Measurements from ENCODE around the gene DAB2IP.
A peak's percentile ranks its signal among the peaks of the same experiment; 100 is the strongest.

The DAB2IP gene

DNA sequence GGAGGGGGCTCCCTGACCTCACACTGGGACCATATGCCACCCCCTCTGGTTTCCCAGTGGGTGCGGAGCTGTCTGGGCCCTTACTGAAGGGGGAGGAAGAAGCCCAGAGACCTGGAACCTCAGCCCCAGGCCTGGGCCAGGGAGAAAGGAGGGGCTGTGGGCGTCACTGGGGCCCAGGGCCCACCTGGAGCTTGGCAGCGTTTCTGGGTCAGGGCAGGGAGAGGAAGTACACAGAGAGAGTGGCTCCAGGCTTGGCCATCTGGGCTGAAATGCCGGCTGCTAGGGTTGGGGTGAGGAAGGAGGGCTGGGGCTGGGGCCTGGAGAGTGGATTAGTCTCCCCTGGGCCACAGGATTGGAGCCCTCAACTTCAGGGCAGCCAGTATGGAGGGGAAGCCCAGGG is 6.4 kb upstream of the DAB2IP start:
- peak; percentile 52 for DNase-seq (ENCODE audit: low spot score)

DNA sequence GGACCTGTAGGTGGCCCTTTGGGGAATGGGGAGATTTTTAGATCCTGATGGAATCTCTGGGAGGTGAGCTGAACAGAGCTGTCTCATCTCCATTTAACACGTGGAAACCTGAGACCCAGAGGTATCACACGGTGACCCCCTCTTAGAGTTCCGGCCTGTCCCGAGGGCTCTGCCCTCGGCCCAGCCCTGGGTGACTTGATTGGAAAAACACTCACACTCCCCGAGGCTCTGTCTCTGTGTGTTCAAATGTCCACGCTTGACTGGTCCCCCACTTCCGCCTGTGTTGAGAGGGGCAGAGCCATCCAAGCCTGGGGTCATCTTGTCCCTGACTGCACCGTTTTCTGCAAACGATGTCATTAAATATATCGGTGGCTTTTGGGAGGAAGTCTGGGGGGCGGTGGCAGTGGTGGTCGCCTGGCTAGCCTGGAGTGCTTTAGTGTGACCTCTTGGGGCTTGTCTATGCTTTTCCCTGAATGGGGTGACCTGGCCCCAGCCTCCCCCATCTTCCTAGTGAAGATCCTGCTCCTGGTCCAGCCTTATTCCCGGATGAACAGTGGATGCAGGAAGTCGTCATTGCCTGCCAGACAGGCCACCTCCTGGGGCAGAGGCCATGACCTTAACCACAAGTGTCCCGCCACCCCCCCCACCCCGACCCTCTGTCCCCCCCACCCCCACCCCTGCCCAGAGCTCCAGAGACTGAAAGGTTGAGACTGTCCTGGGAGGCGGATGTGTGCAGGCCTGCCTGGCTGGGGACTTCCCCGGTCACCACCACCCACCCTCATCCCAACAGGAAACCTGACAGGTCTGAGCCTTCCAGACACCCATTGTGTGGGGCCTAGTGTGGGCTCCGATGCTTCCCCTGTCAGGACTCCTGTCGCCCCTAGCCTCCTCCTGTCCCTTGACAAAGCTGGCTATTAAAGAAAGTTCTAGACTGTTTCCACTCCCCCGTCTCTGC is 5.3 kb upstream of the DAB2IP start:
- no peak for DNase-seq (ENCODE audit: low spot score)

DNA sequence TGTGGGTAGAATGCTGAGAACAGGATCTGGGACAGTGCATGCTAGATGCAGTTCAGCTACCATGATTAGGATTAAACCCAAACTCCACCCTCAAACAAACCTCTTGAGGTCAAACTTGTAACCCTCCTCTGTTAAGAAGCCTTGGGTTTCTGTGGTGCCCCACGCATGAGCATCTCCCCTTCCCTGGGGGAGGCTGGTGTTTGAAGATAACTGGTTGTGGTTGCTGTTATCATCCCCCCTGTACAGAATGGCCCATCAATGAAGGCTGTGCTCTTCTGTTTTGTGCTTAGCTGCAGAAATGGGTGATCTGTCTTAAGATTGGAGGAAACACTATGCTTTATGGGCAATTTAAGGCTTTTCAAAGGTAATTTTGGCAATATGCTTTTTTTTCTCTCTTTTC is 4.4 kb upstream of the DAB2IP start:
- DNase-seq (ENCODE audit: low spot score), result no peak

DNA sequence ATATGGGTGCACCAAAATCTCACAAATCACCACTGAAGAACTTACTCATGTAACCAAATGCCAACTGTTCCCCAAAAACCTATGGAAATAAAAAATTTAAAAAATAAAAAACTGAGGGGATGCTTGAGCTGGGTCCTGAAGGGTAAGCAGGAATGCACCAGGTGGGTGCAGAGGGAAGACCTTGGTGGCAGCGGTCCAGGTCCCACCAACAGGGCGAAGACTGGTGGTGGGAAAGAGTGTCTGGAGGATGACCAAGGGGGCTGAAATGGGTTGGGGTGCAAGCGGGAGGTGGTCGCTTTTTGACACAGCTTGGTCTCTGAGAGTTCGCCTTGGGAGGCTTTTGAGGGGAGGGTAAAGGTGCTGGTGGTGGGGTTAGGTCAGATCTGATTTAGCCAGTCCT is 3.3 kb upstream of the DAB2IP start:
- no peak for DNase-seq (ENCODE audit: low spot score)

DNA sequence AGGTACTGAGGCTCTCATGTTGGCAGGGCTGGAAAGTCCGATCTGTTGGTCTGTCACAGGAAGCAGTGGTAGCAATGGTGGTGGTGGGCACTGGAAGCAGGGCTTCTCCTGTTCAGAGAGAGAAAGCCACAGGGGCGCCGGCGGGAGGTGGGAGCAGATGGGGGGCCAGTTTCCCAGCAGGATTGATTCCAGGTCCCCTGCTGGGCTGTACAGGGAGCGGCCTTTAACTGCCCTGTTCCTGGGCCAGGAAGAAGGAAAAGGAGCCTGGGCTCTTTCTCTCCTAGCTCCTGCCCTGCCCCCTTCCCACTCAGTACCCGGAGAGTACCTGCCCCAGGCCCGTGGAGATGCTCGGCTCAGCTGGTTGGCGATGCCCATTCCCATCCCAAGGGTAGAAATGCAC is 2.6 kb upstream of the DAB2IP start:
- no peak for DNase-seq (ENCODE audit: low spot score)

DNA sequence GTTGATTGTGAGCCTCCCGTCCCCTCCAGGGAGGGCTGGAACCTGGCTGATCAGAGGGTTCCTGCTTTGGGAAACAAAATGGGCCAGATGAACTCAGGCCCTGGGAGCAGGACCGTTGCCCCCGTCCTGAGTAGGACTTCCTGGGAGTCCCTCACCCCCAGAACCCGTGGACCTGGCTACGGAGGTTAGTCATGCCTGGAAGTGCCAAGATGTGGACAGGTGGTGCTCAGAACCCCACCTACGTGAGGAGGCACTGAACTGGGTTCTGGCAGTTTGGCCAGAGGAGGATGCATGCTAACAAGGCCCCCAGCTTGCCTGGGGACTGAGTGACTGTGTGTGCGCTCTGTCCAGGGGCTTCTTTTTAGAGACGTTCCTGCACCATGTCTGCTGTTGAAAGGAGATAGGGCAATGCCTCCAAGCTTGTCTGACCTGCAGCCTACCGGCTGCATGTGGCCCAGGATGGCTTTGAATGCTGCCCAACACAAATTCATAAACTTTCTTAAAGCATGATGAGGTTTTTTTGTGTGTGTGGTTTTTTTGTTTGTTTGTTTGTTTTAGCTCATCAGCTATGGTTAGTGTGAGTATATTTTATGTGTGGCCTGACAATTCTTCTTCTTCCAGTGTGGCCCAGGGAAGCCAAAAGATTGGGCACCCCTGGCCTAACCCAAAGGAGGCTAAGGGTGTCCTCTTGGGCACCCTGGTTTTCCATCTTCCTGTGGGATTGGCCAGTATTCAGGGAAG is 1.8 kb upstream of the DAB2IP start:
- no peak for DNase-seq (ENCODE audit: low spot score)

DNA sequence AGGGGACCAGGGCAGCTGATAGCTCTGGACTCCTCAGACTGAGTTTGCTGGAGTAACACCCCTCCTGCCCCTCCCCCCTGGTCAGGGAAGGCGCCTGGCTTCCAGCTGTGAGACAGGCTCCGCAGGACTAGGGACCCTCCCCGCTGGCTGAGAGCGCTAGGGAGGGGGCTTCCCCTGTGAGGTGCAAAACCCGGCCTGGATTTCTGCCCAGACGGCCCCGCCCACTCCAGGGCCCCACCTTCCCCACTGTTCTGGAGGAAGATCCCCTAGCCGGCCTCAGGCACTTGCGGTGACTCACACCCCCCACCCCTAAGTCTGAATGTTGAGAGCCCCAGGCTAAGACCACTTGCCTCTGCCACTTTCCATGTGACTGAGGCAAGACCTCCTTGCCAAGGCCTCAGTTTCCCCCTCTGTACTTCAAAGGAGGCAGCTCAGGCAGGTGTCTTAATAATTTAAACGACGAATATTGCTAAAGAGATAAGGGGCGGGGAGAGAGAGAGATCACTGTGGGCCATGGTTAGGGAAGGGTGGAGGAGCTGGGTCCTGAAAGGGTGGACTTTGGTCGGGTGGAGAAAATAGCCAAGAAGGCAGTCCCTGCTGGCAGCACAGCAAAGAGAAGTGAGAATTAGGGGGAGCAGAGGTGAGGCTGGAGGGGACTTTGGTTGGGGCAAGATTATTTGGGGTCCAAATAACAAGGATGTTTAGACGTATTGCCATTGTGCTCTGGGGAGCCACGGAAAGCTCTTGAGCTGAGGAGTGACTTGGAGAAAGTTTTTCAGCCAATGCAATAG is 1.0 kb upstream of the DAB2IP start:
- peak; percentile 51 for DNase-seq (ENCODE audit: low spot score)

DNA sequence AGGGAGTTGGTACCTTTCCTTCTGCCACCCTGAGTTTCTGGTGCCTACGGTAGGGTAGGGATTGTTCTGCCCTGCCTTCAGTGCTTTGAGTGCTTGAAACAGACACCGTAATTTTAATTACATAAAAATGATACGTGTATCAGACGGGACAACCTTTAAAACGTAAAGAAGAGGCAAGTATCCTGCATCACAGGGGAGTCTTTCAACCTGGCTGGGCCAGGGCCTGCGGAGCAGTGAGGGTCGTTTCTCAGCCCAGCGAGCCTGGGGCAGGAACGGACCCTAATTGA is 483 bp upstream of the DAB2IP start:
- no peak for DNase-seq (ENCODE audit: low spot score)

DNA sequence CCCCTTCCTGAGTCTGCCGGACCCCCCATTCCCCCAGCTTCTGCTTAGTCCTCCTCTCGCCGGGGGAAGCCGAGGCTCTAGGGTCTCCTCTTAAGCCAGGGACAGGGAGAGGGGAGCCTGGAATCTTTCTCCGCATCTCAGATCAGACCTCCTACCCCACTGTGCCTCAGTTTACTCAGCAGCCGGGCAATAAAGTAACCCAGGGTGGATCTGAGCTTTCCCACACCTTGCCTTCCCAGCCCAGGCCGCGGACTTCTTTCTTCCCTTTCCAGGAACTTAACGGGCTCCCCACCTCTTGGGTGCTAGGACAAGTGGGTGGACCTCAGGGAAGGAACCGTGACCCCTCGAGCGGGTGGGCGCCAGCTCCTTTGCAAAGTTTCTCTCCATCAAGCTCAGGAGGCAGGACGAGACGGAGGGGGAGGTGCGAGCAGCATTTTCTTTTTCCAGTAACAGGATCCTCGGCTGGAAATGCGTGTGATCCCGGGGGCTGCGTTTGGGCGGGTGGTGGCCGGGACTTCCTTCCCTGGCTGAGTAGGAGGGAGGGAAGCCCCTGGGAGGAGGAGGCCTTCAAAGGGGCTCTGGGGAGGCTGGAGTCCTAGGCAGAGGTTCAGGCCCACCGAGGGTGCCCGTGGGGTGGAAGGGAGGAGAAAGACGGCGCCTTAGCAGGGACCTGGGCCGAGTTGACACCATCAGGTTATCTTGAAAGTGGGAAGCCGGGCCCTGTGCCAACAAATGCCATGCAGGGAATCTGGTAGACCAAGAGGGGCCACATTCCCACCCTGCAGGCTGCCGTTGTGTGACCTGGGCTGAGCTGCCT is 795 bp downstream of the DAB2IP start:
- no peak for DNase-seq (ENCODE audit: low spot score)

DNA sequence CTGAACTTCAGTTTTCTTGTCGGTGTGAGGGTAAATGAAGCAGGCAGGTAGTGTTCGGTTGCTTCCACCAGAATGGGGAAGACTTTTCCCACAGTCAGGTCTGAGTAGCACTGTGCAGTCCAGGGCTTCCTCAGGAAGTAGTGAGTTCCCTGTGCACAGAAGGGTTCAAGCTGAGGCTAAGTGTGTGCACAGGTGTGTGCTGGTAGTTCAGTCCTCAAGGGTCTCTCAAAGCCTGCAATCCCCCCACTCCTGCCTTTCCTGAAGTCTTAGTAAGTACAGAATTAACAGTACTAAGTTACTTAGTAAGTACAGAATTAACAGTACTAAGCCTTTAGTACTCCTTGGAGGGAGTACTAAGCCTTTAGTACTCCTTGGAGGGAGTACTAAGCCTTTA is 1.4 kb downstream of the DAB2IP start:
- DNase-seq (ENCODE audit: low spot score), result no peak

DNA sequence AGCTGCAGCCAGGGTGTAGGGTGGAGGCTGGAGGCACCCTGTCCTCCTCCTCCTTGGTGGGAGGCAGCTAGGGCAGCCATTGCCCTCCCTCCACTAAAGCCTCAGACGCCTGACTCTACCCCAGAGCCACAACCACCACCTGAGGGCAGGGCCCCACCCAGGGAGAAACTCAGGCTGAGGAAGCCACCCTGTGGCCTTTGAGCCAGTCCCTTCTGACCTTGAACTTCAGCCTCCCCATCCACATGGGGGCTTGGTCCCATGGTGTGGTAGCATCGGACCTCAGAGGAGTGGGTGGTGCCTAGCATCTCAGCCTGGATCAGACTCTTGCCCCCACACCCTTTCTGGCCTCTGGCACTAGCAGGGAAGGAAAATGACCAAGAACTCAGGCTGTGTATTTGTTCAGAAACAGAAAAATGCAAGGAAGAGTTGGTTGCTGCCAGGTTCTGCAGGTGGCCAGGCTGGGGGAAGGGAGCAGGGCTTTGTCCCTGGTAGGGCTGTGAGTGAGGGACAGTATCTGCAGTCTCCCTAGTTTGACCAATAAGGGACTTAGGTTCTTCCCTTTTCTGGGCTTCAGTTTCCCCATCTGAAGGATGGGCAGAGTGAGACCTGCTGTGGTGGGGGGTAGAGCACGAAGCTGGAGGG is 3.2 kb downstream of the DAB2IP start:
- no peak for DNase-seq (ENCODE audit: low spot score)

DNA sequence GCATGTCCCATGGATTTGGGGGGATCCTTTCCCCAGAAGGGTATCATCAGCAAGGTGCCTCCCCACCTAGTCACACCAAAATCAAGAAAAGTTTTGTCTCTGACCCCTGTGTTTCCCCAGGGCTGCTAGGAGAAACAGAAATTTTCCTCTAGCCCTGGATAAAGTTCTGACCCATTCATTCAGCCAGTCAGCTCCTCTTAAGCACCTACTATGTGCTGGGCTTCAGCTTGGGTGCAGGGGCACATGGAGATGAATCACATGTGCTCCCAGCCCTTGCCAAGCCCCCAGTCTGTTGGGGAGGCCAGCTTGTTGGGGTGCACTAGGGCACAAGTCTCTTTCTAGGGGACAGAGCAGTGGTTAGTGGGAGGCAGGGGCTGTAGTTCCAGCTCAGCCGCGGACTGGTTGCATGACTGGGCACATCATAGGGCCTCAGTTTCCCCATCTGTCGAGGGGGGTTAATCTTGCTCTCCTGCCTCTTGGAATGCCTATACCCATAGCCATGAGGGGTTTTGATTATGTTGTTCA is 3.9 kb downstream of the DAB2IP start:
- DNase-seq (ENCODE audit: low spot score), result no peak

DNA sequence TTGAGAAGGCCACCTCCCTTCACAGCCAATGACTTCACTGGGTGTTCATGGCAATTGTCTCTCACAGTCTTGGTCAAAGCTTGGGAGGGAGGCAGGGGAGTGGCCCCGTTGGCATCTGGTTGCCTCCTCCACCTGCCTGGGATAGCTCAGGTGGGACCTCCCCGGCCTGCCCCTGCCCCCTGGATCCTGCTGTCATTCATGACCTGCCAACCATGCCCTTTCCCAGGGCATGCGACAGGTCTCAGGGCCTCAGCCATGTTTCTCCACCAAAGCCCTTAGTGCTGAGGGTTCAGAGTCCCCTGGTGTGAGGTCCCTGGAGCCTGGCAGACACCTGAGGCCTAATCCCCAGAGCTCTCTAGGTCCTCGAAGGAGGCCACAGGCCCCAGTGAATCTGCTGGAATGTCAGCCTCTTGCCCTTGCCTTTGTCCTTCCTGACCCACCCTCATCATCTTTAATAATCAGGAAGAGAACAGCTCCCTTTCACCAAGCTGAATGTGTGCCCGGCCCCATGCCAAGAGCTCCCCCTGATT is 5.6 kb downstream of the DAB2IP start:
- DNase-seq (ENCODE audit: low spot score), result no peak

DNA sequence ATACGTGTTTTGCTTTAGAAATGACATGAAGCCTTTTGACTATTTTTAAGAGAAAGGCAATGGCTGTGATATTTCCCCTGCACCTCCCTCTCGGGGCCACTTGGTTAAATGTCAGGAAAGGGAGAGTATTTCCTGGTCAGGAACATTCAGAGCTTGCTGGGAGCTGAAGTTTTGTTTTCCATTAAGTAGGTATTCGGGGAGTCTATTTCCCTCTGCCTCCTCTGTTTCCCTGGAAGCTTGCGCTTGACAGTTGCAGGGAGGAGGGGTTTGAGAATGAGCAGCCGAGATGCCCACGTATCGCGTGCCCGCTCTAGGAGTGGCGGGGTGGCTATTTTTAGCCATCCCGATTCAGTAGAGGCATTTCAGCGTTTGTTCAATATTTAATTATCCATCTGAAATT is 6.7 kb downstream of the DAB2IP start:
- DNase-seq (ENCODE audit: low spot score), result peak; percentile 51

DNA sequence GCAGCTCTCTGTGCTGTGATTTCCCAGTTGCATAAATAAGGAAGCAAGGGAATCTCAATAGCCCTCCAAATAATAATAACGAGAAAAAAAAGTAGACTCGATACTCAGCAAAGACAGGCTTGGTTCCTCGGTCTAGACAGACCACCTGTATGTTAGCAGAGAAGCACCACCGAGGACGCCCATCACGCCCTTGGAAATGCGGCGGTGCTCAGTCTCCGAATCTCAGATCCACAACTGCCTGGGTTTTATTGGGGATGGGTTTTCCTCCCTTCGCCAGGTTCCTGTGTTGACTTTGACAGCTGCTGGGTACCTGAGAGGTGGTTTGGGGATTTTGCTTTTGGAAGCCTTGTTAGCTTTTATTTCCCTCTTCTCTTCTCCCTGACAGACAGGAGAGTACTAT is 7.2 kb downstream of the DAB2IP start:
- DNase-seq (ENCODE audit: low spot score), result no peak

DNA sequence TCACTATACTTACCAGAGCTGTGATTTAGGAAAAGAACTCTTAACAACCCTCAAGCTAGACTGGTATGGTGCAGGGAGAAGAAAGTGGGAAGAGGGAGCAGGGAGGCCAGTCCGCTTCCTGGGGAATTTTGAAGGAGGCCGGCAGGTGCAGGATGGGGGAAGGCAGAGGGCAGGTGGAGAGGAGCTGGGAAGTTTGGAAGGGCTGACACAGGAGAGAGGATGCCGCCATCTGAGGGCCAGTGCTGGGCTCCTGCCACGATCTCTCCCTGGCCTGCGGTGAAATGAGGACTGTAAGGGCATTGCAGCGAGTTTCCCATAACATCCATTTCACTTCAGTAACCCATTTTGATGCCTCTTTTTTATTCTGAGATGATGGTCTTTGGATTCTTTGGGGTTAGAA is 8.9 kb downstream of the DAB2IP start:
- DNase-seq (ENCODE audit: low spot score), result no peak

DNA sequence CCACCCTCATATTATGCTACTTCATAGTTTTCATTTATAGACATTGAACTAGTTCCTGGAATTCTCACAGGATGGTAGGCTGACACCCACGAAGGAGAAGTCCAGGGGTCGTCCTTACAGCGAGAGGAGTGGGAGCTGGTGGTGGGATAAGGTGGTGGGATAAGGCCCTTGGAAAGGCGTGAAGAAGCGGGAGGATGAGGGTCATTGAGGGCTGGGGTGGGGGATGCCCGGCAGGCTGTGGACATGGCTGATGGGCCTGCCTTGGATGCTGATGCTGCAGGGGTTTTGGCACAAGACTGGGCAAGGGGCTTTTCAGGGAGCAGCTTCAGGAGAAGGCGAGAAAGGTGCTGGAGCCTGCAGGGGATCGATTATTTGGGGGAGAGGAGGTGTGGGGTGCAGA is 9.4 kb downstream of the DAB2IP start:
- DNase-seq (ENCODE audit: low spot score), result no peak

DNA sequence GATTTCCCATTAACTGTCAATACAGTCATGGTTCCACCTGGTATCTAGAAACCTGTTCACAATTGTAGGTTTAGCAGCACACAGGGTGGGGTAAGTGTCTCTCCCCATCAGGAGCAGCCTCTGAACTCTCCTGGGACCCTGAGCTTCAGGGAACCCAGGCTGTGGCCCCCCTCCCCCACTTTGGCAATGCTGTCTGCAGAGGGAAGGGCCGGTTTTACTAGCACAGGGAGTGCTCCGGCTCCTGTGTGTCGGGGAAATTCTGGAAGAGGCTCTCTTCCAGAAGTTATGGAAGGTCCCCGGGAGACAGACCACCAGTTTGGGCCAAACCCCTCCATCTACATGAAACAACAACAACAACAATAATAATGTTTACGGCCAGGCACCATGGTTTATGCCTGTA is 9.9 kb downstream of the DAB2IP start:
- no peak for DNase-seq (ENCODE audit: low spot score)

DNA sequence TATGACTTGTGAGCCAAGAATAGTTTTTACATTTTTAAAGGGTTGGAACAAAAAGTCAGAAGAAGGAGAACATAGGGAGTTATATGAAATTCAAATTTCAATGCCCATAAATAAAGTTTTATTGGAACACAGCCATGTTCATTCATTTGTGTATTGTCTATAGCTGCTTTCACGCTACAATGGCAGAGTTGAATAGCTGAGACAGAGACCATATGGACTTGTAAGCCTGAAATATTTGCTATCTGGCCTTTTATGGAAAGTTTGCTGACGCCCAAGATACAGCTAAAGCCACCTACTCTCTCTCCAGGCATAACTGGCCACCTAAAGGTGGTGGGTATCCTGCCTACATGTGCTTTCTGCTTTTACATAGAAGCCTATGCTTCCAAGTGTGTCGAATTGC is 10.9 kb downstream of the DAB2IP start:
- DNase-seq (ENCODE audit: low spot score), result no peak

DNA sequence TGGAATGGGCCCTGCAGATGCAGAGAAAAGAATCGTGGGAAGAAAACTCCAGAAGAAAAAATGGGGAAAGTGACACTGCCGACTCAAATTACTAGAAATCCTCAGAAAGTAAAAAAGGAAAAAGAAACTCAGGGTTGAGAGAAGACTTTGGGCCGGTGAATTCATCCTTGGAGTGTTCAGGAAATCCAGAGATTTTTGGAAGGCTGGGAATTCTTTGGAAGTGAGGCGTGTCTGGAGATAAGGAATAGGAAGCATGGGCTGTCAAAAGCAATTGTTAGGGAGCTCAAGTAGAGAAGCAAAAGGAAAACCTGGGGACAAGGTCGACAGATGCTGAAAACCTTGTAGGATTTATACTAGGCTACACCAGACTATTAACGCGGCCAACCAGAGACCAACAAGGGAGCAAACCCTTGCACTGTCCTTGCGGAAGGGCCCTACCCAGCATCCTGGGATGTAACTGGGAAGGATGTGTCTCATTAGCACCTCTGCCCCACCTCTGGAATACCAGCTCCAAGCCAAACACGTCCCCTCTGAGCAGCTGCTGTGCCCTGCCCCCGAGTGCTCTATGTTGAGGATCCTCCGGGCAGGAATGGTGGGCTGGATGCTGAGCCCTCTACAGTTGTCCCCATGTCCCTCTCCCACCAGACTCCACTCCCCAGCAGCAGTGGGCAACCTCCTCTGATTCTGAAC is 11.6 kb downstream of the DAB2IP start:
- no peak for DNase-seq (ENCODE audit: low spot score)
